ENCODE results near the gene ZBTB42.

The ZBTB42 gene

DNA sequence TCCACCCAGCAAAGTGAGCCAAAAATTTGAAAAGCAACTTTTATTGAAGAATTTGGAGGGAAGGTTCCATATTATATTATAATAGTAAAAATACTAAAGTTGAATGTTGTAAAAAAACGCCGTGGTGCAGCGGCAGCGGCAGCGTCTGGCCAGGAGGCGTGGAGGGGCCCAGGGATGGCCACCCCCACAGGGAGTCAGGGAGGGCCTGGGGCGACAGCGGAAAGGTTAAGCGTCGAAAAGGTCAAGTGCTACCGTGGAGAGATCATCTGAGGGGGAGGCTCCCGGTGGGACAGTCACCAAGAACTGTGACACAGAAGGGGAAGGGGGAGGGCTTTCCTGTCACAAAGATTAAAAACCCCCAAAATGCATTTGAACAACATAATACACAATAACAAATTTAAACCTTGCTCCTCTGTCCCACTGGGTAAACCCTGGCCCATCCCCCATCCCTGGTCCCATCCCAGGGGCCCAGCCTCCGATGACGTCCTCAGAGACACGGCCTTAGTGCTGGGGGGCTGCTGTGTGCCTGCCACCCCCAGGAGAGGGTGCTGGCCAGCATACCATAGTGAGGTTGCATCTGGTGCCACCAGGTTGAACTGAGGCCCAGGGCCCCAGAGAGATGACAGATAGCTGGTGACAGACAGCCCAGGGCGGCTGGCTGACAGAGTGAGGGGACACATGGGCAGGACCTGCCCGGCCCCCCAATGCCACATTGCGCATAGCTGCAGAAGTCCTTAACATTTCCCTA lies 31.4 kb upstream of the ZBTB42 start:
- no peak for DNase-seq (ENCODE audit: low read depth)

GRCh38 chr14:104770072-104770579 lies 30.8 kb upstream of the ZBTB42 start:
- DNase-seq (ENCODE audit: low read depth) = no peak

DNA sequence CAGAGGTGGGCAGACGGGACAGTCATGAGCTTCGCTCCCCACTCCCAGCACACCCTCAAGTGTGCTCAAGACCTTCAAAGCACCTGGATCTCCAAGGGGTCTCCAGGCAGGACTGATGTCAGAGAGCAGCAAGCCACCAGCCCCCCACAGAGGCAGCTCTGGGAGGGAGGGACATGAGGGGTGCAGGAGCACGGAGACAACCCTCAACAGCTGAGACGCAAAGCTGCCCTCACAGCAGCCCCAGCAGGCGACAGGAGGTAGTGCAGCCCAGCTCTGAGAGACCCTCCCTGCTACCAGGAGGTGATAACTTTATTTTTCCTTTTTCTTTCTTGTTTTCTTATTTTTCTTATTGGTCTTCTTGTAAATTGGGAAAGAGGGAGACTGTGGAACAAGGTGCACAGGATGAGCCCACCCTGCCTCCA lies 30.0 kb upstream of the ZBTB42 start:
- DNase-seq (ENCODE audit: low read depth) = no peak

DNA sequence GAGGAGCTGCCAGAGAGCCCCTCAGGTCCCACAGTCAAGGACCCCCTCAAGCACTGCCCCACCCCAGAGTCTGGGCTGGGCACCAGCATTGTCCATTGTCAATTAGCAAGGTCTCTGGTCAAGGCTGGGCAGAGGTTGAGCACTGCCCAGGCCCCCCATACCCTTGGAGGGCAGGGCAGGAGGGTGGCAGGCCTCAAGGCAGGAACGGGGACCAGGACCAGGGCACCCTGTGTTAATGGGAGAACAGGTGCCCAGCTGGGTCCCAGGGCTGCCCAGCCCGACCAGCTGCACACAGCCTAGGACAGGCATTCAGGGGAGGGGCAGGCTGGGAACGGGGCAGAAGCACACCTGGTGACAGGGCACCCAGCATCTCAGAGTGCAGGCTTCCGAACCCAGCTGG lies 29.5 kb upstream of the ZBTB42 start:
- no peak for DNase-seq (ENCODE audit: low read depth)

DNA sequence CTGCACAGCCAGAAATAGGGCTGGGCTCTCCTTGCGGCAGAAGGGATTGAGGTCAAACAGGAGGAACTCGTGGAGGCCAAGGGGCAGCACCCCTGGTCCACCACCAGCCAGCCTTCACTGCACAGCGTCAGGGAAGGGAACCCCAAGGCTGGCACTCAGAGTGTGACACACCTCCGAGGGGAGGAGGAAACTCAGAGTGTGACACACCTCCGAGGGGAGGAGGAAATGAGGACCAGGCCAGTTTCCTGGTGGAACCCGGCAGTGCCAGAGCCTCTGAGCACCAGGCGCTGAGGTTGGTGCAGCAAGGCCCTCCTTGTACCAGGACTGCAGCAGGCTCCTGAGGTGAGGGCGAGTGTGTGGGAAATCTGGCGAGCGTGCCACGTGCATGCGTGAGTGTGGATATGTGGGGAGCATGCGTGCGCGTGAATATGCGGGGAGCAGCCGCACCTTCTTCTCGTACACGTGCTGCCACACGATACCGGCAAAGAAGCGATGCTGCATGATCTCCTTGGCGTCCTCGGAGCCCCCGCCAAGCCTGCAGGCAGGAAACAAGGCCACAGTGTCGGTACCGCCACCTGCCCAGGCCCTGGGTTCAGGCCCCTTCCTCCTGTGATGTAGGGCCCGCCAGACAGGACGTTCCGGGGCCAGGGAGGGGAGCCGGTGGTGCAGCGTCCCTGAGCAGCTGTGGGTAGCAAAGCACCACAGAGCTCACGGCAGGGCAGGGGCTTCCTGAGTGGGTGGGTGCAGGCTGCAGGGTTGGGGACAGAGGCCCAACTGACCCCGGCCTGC lies 28.8 kb upstream of the ZBTB42 start:
- DNase-seq (ENCODE audit: low read depth) = no peak

GRCh38 chr14:104772707-104773504 lies 28.0 kb upstream of the ZBTB42 start:
- DNase-seq (ENCODE audit: low read depth) = no peak

DNA sequence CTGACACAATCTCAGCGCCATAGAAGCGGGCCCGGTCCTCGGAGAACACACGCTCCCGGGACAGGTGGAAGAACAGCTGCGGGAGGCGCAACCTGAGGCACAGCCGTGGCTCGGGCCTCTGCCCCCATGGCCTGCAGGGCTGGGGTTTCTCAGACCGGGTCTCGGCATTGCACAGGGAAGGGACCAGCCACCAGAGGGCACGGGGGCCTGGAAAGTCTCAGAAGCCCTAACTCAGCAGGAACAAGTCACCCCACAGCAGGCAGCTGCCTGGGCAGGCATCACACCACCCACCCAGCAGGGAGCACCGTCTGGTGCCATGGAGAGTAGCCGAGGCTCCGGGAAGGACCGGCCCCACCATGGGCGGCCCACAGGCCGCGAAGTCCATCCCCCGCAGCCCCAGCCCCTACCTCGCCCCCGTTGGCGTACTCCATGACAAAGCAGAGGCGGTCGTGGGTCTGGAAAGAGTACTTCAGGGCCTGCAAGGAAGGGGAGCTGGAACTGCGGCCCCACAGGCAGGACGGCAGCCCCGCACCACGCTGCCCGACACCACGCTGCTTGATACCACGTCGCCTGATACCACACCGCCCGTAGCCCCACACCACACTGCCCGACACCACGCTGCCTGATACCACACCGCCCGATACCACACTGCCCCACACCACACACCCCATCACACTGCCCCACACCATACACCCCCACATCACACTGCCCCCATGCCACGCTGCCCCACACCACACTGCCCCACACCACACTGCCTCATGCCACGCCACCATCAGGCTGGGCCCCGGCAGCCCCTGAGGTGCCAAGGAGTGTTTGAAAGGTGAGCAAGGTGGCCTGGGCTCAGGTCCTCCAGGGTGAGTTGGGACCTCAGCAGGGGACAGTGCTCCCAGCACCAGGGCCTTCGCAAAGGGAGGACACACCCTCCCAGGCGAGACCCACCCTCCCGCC lies 27.1 kb upstream of the ZBTB42 start:
- DNase-seq (ENCODE audit: low read depth) = no peak

DNA sequence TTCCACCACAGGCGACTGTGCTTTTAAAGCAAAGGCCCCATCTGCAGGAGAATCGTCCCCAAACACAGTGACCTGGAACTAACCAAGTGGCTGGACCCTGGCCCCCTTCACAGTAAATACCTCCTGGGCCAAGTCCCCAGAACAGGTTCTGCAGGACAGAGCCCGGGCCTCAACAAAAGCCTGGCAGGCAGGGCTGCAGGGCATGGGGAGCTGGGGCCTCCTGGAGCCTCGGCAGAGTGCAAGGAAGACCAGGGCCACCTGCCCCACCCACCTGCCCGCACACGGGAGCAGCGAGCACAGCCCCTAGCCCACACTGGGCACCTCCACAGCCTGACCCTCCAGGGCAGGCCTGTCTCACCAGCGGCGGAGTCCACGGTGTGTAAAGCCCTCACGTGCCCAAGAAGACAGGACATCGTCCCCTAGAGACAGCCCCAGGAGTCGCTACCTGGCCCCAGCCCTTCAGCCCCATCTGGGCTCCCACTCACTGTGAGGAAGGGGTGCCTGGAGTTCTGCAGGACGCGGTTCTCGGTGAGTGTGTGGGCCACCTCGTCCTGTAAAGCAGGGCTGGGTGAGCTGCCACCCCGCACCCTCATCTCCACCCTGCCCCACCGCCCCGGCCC lies 26.3 kb upstream of the ZBTB42 start:
- DNase-seq (ENCODE audit: low read depth) = no peak

DNA sequence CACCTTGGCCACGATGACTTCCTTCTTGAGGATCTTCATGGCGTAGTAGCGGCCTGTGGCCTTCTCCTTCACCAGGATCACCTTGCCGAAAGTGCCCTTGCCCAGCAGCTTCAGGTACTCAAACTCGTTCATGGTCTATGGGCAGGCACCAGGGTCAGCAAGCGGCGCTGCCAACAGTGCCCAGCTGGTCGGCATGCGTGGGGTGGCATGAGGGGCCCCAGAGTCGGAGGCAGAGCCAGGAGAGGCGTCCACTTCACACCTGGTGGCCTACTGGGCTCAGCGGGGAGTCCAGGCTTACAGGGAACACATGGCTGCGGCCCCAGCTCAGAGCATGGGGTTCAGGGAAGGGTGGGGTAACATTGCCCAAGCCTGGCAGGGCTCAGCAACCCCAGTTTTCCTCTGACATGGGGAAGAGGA lies 25.8 kb upstream of the ZBTB42 start:
- no peak for DNase-seq (ENCODE audit: low read depth)

DNA sequence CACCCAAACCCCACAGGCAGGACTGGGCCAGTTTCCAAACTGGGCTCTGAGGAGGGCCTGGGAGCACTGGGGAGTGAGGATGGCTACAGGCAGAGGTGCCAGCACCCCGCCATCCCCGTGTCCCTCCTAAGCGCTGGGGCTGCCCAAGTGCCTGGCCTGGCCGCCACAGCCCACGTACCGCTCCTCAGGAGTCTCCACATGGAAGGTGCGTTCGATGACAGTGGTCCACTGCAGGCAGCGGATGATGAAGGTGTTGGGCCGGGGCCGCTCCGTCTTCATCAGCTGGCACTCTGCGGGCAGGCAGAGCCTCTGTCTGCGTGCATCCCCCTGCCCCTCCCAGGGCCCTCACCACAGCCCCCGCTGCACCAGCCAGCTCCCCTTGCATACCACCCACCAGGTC lies 24.4 kb upstream of the ZBTB42 start:
- DNase-seq (ENCODE audit: low read depth) = no peak

- DNase-seq (ENCODE audit: low read depth) = no peak
These were observed 23.7 kb upstream of the ZBTB42 start for GRCh38 chr14:104776961-104777807.

DNA sequence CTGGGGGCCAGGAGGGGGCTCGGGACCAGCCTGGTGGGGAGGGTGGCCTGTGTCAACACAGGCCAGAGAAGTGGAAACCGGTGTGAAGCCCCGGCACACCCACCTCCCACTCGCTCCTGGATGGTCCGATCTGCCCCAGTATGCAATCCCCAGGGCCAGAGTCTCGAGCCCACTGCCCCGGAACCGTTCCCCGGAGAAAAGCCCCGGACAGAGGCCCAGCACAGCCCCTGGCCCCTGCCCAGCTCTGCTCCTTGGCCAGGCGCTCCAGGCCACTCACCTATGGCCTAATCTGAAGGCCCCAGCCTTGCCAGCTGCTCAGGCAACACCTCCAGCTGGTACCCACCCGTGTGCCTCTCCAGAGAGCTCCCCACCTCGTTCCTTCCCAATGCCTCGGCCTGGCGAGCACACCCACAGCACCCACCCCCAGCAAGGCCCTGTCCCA lies 23.1 kb upstream of the ZBTB42 start:
- no peak for DNase-seq (ENCODE audit: low read depth)

DNA sequence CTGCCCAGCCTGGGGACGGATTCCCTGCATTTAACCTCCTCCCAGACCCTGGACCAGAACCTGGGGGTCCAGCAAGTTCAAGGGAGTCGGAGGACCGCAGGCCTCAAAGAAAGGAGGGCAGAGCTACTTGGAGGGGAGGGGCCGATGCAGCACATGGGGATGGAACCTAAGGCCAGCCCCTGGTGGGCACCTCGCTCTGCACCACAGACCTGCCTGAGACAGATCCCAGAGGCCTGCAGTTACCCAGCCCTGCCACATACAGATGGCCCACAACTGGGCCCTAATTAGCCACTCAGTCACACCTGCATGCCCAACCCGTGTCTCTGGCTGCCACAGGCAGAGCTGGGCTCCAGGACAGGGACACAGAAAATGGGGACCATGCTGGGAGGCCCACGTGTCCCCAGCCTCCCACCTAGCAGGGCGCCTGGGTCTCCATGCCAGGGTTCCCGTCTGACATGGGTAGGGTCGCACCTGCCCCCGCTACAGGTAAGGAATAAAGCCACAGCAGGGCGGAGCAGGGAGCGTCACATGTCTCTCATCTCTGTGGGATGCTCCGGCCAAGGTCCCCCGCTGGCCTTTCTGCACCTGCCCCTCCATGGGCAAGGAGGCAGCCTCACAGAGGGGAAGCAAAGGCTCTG lies 22.1 kb upstream of the ZBTB42 start:
- no peak for DNase-seq (ENCODE audit: low read depth)

DNA sequence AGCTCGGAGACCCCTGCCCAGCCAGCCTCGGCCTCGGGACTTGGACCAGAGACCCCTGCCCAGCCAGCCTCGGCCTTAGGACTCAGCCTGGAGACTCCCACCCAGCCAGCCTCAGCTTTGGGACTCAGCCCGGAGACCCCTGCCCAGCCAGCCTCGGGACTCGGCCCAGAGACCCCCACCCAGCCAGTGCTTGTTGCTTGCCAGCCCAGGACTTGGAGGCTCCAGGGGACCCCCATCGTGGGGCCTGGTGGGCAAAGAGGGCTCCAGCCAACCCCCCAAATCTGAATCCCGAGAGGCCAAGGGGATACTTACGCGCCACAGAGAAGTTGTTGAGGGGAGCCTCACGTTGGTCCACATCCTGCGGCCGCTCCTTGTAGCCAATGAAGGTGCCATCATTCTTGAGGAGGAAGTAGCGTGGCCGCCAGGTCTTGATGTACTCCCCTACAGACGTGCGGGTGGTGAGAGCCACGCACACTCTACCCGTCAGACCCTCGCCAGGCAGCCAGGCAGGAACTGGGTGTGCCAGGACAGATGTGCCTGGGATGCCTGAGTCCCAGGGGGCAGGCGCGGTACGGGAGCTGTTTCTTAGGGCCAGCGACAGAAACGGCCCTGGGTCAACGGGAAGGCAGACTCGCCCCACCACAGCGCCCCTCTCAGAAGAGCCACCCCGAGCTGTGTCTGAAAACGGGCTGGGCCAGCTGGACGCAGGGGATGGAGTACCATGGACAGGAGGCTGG lies 21.0 kb upstream of the ZBTB42 start:
- no peak for DNase-seq (ENCODE audit: low read depth)

GRCh38 chr14:104780513-104781030 lies 20.3 kb upstream of the ZBTB42 start:
- no peak for DNase-seq (ENCODE audit: low read depth)

- DNase-seq (ENCODE audit: low read depth) = no peak
These were observed 19.4 kb upstream of the ZBTB42 start for GRCh38 chr14:104781271-104782077.

- no peak for DNase-seq (ENCODE audit: low read depth)
These were observed 18.7 kb upstream of the ZBTB42 start for GRCh38 chr14:104782086-104782807.

All from stimulated activated CD4-positive, alpha-beta T cell treated with anti-CD3 and anti-CD28 coated beads, Interleukin-2, amount 100 ng/mL, for 4 hours (primary cell).